ENCODE measurements around the gene CLPX.
"Not testable (repeated sequence)": the region's sequence is repeated elsewhere in the genome, so short reads cannot be mapped to it uniquely, and the experiment has no call there.

CLPX gene

DNA sequence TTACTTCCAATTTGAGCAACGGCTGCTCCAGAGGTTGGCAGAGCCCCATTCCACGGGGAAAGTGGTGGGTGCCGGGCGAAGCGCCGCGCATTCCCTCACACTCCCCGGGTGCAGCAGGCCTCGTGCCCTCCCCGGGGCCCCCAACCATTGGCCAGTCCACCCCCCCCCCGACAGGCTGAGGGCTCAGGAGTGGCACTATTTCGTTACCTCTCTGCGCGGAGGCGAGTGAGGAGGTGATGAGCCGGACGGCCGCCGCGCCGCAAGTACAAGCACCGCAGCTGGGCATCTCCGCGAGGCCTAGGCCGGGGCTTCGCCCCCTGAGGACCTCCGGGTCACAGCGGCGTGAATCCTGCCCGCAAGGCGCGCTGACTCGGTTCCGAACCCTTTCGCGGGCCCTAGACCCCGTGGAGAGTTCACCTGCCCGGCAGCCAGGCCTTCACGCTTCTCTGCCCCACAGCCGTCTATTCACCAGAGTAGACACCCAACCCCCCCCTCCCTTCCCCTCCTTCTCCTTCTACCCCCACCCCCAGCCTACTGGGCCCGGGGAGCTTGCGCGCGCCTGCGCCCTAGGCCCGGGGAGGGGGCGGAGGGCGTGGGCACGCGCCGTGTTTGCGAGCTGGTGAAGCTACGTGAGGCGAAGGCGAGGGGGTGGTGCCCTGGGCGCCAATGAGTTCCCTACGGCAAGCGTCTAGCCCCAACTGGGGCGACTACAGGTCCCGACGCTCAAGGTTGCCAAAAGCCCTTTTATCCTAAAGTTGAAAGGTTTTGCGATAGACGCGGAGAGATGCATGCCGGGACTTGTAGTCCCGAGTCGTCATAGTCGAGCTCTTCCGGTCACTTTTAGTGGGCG, at the start of gene CLPX:
Gene CLPX, minus strand, starts transcription at position 475 of the 850 bp plus-strand sequence. Its CDS starts 189 bp downstream, at position 286.
- DNase-seq, result peak; percentile 25 to 96 (median 87)

GRCh38 chr15:65233696-65234095, 48.6 kb upstream of the CLPX start:
- no peak for DNase-seq

- DNase-seq, result no peak
Observed at GRCh38 chr15:65232520-65232919, 47.4 kb upstream of the CLPX start.

- DNase-seq, result no peak
Observed at GRCh38 chr15:65231306-65231705, 46.2 kb upstream of the CLPX start.

DNA sequence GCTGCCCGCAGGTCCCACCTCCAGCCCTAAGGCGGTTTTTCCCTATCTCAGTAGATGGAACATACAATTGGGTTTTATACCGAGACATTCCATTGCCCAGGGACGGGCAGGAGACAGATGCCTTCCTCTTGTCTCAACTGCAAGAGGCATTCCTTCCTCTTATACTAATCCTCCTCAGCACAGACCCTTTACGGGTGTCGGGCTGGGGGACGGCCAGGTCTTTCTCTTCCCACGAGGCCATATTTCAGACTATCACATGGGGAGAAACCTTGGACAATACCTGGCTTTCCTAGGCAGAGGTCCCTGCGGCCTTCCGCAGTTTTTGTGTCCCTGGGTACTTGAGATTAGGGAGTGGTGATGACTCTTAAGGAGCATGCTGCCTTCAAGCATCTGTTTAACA, 41.8 kb upstream of the CLPX start:
- not testable (repeated sequence) for DNase-seq

- no peak for DNase-seq
Observed at GRCh38 chr15:65226221-65226620, 41.1 kb upstream of the CLPX start.

- DNase-seq, result no peak
Observed at GRCh38 chr15:65223996-65224395, 38.9 kb upstream of the CLPX start.

DNA sequence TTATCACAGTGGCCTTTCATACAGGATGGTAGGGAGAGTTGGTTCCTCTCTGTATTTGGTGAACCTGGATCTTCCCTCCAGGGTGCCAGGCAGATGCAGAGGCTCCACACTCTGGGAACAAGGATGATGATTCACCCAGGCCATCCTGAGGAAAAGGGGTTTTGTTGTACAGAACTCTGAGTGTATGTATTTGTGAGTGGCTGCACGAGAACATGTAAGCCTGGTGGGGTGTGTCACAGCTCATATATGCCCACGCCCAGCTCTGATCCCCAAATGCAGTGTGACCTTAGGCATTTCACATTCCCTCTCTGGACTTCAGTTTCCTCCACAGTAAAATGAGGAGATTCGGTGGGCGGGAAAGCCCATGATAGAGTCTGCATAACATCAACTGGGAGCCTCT, 37.7 kb upstream of the CLPX start:
- no peak for DNase-seq

DNA sequence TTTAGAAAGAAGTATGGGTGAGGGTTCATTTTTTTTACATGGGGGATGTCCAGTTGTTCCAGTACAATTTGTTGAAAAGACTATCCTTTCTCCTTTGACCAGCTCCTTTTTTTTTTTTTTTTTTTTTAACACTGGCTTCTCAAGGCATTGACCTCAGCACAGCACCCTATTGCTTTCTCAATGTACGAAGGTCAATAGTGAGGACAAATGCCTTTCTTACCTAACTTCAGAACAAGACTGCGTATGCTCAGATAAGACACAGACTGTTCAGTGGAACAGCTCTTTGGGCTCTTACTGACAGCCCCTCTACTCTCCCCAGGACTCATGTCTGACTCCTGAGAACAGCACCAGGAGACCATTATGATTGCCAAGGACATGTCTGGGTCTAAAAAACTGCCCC, 36.6 kb upstream of the CLPX start:
- DNase-seq, result no peak

GRCh38 chr15:65219137-65219536, 34.0 kb upstream of the CLPX start:
- no peak for DNase-seq

DNA sequence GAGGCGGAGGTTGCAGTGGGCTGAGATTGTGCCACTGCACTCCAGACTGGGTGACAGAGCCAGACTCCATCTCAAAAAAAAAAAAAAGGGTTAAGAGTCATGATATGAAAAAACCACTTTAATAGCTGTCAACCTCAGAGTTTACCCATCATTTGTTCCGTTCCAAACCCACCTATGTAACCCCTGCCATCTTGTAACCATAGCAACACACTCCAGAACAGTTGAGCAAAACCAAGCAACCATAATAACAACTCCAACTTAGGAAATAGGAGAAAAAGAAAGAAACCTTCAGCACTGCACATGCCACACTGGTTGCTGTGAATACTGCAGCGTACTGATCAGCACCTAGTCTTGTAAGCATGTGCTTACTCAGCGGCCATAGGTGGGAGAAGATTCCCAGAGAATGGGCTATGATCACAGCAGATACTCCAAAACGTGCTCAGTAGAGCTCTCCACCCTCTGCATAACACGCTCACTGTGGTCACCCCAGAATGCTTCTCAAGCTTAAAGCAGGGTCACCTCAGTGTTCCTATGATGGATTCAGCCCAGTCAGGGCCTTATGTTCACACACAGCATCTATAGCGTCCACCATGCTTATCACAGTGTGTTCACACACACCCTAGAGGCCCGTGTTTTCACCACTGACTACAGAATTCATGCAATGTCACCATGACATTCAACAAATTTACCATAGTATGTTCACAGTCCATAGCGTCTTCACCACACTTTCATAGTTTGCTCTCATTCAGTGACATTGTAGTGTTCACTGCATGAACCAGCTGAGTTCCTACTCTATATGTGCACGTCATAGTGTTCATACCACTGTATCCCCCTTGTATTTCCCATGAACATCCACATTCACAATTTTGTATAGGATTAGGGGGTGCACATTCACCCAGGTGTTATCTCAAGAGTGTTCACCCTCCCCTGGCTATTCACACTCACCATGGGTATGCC, 32.7 kb upstream of the CLPX start:
- no peak for DNase-seq

DNA sequence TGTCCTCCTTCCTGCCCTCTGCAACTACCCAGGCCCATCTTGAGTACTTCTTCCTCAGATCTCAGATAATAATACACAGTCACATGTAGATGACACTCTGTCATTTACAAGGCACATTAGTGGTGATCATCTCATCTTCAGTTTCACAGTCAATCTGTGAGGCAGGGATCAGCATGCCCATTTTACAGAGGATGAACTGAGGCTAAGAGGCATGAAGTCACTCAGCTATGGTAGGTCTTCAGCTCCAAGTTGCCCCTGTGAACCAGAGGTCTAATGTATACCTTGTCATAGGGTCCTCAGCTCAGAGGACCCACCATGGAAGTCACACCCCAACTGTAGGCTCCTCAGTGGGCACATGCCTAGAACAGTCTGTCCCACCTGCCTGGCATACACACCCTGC, 30.4 kb upstream of the CLPX start:
- no peak for DNase-seq

DNA sequence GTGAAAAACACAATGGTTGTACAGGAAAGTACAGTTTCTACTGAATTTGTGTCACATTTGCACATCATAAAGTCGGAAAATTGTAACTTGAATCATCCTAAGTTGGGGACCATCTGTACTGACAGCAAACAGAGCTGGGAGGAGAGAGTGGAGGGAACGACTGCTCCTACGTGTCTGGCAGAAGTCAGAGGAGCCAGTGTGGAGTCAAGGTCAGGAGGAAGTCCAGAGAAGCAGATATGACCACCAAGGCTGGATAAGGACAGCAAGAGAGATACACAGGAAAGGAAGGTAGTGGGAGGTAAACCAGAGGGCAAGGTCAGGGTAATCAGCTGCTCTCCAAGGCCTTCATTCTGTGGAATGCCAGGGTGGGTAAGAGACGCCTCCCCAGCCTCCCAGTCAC, 28.9 kb upstream of the CLPX start:
- no peak for DNase-seq

DNA sequence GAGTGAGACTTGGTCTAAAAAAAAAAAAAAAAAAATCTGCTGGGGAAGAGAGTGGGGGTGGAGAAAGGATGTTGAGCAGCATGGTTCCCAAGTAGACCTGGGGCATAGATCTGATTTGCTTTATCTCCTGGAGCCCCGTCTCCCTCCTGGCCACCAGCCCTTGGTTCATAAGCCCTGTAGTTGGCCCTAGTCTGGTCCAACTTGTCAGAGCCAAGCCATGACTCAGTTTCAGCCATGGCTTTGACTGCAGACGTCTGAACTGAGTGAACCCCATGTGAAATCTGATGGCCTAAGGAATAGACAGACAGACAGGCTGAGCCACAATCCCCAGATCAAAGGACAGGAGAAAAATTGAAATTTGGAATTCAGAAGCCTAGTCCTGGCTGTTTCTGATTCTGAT, 28.1 kb upstream of the CLPX start:
- no peak for DNase-seq

DNA sequence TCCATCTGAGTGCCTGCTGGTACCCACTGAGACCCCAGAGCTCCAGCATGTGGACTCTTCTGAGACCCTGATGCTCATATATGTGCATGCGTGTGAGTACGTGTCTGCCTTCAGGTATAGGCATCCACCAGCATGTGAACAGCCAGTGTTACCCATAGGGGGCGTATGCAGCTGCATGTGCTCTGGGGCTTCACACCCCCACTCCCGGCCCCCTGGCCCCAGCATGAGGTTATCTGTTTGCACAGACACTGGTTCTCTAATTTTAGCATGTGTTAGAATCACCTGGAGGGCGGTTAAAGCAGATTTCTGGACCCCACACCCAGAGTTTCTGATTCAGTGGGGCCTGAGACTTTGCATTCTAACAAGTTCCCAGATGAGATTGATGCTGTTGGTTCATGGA, 27.0 kb upstream of the CLPX start:
- DNase-seq, result no peak

GRCh38 chr15:65211482-65211982, 26.4 kb upstream of the CLPX start:
- DNase-seq, result no peak

GRCh38 chr15:65210770-65211481, 25.8 kb upstream of the CLPX start, which contains the start of gene CILP:
Gene CILP, minus strand, starts transcription at chr15:65211473. Its CDS starts 1,718 bp downstream, at chr15:65209755.
- no peak for DNase-seq

DNA sequence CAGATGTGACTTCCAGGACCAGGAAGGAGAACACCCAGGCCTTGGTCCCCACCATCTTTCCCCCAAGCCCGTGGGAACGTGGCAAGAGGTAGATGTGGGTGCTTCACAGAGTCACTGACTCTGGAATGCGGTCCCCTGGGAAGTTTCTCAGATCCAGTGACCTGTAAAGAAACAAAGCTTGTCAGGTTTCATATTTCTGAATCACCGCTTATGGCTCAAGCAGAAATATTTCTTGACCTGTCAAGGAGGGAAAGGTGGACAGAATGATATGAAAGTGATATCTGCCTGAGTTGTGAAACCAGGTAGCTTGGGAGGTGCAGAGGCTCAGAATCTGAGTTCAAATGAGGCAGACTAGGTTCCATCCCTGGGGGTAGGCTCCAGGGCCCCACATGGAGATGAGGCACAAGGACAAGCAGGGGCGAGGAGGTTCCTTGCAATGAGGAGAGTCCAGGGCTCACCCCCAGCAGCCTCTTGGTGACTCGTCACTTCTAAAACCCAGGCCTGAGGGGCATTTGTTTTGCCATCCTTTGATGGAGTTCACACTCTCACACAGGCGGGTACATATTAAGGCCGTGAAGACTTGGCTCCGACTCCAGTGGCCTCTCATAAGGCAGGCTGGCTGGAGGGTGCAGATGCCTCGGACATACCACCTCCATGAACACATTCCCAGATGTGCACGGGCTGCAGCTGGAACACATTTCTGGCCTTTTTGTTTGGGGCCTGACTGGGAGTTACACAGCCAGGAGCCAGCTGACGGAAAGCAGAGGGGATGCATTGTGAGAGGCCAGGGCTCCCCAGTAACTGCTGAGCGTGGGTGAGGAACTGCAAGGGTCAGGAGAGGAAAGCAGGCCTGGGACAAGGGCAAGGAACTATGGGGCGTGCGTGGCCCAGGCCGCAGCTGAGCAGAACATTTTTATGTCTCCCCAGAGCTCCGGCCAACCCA, 24.8 kb upstream of the CLPX start:
- DNase-seq, result no peak

DNA sequence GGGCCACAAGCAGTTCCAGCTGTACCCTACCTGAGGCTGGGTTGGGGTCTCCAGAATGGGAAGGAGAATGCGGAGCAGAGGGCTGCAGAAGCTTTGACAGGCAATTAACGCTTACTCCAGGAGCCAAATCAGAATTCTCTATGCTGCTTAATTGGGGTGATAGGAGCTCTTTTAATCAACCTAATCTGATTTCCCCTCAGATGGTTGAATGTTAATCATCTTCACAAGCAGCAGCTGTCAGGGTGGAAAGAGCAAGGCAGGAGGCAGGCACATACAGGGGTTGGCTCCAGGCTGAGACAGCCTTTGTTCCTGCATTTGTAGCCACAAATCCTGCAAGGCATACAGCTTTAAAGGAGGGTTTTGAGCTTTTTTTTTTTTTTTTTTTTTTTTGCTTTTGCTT, 23.5 kb upstream of the CLPX start:
- DNase-seq, result no peak

- no peak for DNase-seq
Observed at GRCh38 chr15:65207280-65207840, 22.2 kb upstream of the CLPX start.

Measured in nucleus accumbens (tissue), 56 donors.